ENCODE measurements around the gene TESK2.
"Not testable (repeated sequence)": the region's sequence is repeated elsewhere in the genome, so short reads cannot be mapped to it uniquely, and the experiment has no call there.

- not testable (repeated sequence) for TF ChIP-seq EZH2phosphoT487 (IDR thresholded peaks at IDR 0.05; ENCODE audit: insufficient read depth, low read depth); EZH2 (IDR thresholded peaks at IDR 0.05; ENCODE audit: insufficient read depth, poor library complexity, severe bottlenecking)
Measured at GRCh38 chr1:45523975-45524374, 33.0 kb upstream of the TESK2 start.

Measured in GM23248 (cell line).